GM18907 (cell line): ENCODE results near the gene RNF213.

Experiments used
- ATAC-seq: cut with Tn5 transposase; IDR thresholded peaks from one replicate; pipeline ENCODE4 v1.9.1; 2021; ENCODE audit warnings: mild to moderate bottlenecking, moderate library complexity; ENCODE audit not compliant: unreplicated experiment

RNF213 gene

DNA sequence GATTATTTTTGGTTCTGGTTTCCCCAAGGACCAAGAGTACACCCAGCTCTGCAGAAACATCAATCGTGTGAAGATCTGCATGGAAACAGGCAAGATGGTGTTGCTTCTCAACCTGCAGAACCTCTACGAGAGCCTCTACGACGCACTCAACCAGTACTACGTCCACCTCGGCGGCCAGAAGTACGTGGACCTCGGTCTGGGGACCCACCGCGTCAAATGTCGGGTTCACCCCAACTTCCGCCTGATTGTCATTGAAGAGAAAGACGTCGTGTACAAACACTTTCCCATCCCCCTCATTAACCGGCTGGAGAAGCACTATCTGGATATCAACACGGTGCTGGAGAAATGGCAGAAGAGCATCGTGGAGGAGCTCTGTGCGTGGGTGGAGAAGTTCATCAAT, 86.9 kb downstream of the RNF213 start:
- ATAC-seq: no peak

DNA sequence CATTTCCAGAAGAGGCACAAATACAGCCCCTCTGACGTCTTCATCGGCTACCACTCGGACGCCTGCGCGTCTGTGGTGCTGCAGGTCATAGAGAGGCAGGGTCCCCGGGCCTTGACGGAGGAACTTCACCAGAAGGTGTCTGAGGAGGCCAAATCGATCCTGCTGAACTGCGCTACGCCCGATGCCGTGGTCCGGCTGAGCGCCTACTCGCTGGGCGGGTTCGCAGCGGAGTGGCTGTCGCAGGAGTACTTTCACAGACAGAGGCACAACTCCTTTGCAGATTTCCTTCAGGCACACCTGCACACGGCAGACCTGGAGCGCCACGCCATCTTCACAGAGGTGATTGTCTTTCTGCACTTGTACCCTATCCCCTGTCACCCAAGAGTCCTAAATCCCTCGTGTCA, 87.3 kb downstream of the RNF213 start:
- ATAC-seq: no peak

DNA sequence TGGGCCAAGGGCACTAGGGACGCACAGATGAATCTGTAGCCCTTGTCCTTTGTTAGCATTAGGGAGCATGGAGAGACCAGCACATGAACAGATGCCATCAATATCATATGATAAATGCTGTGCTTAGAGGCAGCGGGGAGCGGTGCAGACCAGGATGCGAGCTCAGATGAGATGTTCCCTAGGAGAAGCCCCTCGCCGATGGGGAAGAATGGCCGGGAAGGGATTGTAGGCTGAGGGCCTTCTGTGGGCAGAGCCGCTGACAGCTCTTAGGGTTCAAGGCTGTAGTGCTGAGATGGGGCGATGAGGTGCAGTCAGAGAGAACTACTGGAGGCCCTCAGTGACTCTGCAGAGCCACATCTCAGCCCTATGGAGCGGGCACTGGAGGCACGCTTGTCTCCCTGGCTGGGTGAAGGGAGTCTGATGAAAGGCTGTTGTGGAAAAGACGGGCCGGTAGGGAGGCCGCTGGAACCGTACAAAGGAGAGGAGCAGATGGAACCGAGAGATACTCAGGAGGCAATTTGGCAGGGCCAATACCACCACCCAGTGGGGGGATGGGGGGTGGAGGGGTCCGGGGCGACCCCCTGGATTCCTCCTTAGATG, 88.0 kb downstream of the RNF213 start:
- no peak for ATAC-seq

DNA sequence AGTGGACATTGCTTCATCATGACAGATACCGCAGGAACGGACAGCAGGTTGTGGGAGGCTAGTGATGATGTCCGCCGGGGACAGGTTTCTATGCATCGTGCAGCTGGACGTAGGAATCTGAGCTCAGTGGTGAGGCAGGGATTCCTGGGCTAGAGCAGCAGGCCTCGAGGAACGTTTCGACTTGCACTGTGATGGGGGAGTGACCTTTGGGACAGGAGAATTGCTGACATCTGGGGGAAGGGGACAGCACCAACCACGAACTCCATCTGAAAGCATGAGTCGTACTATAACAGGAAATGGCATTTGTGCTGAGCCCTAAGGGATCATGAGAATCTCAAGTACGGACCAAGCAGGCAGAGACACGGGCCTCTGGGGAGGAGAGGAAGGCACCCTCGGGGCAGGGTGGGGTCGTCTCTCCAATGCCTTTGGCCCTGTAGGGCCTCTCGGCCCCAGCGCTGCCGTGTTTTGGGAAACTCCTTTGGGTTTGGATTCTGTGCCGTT, 88.5 kb downstream of the RNF213 start:
- ATAC-seq: no peak

DNA sequence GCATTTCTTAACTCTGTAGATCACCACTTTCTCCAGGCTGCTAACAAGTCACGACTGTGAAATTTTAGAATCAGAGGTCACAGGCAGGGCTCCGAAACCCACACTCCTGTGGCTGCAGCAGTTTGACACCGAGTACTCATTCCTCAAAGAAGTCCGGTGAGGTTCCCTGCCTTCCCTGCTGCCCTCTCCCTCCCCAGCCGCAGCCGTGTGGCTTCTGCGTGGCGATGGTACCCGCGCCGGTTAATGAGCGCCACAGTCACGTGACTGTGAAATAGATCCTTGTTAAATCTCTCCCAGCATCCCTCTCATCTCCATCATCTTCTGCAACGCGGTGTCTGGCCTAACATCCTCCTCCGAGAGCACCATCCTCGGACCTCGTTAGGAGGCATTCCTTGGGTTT, 89.1 kb downstream of the RNF213 start:
- no peak for ATAC-seq

DNA sequence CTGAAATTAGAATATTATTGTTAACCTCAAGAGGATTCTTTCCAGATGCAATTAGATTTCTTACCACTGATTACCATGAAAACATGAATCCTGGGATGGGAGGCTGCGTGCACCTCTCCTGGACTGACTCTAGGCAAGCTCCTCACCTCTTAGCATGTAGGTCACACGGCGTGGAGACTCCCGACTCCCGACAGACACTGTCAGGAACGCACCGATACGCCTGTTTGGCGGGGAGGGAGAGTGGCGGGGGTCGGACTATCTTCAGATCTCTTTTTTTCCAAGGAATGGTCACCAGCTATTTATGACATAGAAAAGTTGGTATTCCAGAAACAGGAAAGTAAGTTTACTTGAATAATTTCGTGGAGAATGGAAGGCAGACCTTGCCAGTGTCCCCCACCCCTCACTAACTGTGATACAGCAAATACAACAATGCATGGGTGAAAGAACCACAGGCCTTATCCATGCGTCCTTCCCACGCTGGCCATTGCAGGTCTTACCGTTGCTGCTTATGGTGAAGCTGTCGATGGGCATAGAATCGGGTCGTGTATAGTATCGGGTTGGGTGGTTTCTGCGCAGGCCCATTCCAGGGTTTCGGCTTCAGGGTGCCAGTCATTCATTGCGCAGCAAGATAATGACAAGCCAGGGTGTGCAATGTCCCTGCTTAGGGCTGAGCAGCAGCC, 91.7 kb downstream of the RNF213 start:
- ATAC-seq: no peak

DNA sequence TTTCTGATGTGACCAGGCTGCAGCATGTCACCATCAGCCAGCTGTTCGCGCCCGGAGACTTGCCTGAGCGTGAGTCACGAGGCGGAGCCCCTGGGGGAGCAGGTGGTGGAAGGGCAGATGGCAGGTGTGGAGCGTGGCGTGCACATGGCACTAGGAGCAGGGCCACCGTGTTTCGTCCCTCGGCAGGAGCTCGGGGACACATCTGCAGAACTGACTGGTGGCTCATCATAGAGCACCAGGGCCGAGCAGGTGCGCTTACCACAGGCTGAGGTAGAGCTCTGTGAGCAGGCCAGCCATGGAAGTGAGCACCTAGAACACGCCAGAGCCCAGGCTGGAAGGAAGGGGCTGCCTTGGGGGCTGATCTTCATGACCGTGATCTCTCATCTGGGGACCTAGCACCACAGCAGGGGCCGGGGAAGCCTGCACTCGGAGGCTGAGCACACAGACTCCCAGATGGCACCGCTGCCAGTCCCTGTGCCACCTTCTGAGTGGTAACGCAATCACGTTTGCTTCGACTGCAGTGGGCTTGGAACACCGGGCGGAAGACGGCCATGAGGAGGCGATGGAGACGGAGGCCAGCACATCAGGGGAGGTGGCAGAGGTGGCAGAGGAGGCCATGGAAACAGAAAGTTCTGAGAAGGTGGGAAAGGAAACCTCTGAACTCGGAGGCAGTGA, 92.5 kb downstream of the RNF213 start:
- no peak for ATAC-seq

DNA sequence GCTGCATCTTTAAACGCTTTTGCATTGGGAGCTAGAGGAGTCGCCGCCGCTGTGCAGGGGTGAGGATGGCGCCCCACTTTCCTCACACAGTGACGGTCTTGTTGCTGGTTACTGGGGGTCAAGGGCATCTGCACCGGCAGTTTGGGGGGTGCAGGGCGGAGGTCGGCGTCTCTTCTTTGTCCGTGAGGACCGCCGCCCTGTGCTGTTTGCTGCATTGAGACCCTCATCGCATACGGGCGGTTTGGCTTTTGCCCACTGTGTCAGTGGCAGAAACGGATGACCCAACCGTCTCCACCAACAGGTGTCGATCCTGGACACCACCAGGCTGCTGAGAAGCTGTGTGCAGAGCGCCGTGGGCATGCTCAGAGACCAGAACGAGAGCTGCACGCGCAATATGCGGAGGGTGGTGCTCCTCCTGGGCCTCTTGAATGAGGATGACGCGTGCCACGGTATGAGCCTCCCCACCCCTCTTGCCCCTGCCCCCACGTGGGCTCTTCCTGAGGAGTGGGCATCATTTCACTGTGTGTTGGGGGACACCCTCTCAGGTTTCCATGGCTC, 93.1 kb downstream of the RNF213 start:
- ATAC-seq: no peak

DNA sequence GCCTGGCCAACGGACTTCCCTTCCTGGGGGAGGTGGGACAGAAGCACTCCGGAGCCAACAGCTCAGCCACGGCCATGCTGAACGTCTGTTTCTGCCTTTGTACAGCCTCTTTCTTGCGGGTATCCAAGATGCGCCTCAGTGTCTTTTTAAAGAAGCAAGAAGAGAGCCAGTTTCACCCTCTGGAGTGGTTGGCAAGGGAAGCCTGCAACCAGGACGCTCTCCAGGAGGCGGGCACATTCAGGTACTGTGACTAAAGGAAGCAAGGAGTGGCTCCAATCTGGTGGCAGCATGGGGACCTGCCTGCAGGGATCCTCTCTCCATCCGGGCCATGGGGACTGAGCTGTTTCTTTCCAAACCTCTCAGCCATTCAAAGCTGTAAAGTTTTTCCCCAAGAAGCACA, 93.7 kb downstream of the RNF213 start:
- no peak for ATAC-seq

DNA sequence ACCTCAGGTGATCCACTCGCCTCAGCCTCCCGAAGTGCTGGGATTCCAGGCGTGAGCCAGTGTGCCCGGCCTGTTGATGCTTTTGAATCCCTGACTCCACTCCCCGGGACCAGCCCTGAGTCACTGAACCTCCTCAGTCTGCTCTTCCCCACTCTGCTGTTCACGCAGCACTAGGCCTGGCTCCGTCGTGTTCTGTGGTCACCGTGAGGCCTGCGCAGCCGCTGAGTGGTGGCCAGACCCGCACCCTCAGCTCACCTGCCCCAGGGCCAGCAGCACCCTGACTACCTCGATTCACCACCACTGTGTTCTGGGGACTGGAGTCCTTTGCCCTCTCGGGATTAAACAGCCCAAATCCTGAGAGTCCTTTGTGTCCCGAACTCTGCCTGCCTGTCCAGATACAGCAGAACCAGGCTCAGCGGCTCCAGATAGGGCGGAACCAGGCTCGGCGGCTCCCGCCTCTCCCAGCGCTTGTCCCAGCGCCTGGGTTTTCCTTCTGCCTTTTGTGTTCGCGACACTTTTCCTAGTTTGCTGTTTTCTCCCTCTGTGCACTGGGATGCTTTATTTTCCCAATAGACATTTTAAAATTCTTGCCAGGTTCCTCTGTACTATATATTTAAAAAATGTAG, 95.7 kb downstream of the RNF213 start:
- ATAC-seq: no peak

DNA sequence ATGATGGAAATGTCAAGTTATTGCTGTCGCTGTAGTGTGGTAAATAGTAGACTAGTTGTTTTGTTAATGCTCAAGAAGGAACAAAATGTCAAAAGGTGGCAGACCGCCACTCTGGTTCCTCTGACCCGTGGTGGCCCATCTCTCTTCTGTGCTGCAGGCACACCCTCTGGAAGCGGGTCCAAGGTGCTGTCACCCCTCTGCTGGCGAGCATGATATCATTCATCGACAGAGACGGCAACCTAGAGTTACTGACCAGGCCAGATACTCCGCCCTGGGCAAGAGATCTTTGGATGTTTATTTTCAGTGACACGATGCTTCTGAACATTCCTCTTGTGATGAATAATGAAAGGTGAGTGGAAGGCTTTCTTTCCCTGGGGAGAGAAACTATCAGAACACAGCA, 97.5 kb downstream of the RNF213 start:
- no peak for ATAC-seq

DNA sequence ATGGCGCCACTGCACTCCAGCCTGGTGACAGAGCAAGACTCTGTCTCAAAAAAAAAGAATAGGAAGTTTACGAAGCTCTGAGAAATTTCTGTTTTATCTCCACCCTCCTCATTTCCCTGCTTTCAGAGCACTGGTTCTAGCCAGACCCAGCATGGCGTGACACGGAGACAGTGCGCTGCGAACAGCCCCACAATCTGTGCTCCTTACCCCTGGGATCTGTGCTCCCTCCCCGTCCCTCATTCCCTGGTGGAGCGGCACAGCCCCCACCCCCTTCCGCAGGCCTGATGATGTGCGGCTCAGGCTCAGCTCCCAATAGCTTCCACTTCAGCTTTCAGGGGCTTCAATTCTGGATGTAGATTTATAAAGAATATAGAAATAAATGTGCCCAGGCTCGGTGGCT, 98.2 kb downstream of the RNF213 start:
- no peak for ATAC-seq

DNA sequence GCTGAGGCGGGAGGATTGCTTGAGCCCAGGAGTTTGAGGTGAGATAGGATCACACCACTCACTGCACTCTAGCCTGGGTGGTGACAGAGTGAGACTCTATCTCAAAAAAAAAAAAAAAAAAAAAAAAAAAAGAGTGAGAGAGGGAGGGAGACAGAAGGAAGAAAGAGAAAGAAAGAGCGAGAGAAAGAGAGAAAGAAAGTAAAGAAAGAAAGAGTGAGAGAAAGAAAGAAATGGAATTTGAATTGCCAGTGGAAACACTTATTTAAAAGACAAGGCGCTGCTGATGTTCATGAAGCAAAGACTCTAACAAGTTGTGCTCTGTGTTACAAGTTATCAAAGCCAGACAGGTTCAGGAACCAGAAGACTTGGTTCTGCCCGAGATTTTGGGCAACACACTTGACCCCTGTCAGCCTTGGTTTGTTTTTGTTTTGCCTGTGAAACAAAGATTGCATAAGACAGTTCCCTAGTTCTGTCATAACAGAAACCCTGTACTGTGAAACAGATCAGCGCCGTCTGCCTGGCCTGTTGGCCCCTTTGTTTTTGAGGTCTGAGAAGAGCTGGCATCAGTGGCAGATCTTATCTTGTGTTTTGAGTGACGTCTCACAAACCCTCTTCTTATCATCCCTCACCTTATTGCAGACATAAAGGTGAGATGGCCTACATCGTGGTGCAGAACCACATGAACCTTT, 98.9 kb downstream of the RNF213 start:
- ATAC-seq: no peak

DNA sequence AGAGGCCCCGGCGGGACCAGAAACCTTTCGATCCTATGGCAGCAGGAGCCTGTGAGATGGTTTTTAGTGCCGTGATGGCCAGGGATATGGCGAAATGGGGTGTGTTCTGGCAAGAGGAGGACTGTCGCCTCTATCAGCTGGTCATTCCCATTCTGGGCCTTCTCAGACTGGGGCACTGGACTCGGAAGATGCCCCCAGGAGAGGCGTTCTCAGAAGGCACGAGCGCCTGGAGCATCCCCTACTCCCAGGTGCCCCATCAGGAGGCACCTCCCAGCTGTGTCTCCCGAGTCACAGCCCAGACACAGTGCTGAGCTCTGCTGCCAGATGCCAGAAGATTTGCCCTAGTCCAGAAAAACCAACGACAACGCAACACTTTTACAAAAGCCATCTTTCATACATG, 99.7 kb downstream of the RNF213 start:
- no peak for ATAC-seq

DNA sequence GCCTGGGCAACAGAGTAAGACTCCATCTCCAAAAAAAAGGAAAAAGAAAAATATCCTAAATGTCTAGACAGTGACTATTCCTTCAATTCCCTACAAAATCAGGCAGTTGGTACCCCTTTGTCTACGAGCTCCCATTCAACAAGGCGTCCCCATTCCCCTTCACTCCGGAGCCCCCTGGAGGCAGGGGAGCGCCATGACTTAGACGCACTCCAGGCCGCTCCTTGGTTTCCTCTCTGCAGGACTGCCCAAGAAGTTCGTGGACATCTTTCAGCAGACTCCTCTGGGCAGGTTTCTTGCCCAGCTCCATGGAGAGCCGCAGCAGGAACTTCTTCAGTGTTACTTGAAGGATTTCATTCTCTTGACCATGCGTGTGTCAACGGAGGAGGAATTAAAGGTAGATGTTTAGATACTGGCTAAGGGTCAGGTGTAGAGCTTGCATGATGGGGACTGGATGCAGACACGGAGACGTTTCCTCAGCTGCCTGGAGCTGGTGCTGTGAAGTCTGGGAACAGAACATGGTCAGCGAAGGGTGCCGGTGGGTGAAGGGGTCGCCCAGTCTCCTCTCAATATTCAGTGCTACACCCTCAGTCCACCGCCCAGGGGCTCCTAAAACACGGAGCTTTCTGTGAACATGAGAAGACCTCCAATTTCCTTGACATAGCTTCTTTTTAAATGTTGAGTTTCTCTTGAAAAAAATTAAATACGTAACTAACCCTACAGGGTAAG, 101.0 kb downstream of the RNF213 start:
- no peak for ATAC-seq

DNA sequence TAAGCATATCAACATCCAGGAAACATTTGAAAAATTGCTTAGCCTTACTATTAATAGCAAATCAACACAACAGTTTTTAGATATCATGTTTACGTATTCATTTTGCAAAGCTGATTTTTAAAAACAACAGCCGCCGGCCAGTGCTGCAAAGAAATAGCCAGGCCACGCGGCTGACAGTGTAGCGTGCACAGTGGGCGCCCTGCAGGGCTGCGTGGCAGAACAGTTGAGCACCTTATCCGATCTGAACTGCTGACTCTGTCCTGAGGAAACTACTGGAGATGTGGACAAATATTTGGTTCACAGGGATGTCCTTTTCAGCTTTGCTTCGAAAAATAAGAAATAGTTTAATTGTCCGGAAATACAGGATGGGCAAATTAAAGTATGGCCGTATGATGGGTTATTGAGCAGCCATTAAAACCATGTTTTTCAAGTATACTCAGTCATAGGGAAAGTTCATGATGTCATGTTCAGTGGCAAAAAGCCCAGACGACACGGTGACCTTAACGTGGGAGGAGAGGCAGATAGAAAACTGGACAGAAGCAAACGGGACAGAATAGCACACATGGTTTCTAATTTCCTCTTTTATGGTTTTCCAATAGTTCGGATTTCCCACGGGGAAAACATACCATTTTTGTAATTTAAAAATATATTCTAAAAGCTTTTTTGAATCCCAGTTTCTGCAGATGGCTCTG, 101.9 kb downstream of the RNF213 start:
- ATAC-seq: no peak

DNA sequence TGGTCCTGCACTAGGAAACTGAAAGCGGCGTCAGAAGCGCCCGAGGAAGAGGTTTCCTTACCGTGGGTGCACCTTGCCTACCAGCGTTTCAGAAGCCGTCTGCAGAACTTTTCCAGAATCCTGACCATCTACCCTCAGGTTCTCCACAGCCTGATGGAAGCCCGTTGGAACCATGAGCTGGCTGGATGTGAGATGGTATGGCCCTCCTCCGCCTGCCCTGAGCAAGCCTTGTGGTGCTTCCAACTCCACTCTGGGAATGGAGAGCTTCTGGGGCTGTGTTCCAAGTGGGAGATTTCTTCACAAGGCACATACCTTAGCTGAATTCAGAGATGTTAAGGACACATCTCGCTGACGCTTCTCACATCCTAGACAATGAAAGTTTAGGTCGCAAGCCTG, 102.5 kb downstream of the RNF213 start:
- no peak for ATAC-seq

DNA sequence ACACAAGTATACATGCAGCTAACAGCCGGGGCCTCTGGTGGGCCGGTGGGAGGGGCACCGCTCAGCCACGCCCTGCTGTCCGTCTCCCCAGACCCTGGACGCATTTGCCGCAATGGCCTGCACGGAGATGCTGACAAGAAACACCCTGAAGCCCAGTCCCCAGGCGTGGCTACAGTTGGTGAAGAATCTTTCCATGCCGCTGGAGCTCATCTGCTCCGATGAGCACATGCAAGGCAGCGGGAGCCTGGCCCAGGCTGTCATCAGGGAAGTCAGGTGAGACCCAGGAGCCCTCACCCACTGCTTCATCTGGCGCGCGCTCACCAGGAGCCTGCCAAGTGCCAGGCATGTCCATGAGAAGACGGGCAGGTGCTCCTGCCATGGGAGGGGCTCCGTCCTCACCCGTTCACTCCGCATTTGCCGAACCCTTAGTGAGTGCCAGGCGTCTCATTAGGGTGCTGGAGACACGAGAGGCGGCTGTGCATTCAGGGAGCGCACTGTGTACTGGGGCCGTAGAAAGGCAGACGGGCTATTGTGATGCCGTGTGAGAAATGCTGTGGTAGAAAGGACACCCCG, 103.0 kb downstream of the RNF213 start:
- no peak for ATAC-seq

DNA sequence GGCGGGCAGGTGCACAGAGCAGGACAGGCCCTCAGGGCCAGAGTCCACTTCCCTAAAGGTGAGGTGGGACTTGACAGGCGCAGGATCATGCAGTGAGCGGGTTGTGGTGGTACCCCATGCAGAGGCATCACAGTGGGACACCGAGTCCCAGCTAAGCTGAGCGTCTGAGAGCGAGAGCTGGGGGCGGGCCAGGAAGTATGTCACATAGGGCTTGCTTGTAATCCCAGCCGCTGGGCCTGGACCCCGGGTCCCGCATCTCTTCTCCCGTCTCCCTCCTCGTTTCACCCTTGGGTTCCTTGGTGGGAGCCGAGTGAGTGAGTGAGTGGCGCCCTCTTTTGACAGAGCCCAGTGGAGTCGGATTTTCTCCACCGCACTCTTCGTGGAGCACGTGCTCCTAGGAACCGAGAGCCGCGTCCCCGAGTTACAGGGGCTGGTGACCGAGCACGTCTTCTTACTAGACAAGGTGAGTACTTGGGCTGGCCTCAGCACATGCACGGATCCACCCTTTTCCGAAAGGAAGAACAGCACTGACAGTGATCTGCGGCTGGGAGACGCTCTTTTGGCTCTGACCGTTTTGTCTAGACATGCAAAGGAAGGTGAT, 103.5 kb downstream of the RNF213 start:
- no peak for ATAC-seq
